A549 (cell line): ENCODE results near the gene TTLL11.

Experiments
- ELK1 ChIP-seq: fragments of 150-350 bp; IDR thresholded peaks from 2 replicates; pipeline ENCODE4 v1.6.1; 2014; ENCODE audit warnings: low read depth, mild to moderate bottlenecking, low read length
- MAX ChIP-seq: IDR thresholded peaks from 2 replicates; pipeline ENCODE4 v1.6.1; 2012
- TF ChIP-seq, protein P1 (sequence below): fragments of 200-600 bp; sonication (generic); IDR thresholded peaks from 2 replicates; pipeline ENCODE4 v1.6.1; 2016; ENCODE audit warnings: antibody characterized with exemption, mild to moderate bottlenecking, moderate library complexity
- TF ChIP-seq, protein P2 (sequence below): fragments of >200 bp; sonication (Bioruptor Twin); formaldehyde crosslinking; IDR thresholded peaks from 3 replicates; pipeline ENCODE4 v1.5.1; 2016

GRCh38 chr9:121895818-121896544 lies 197.1 kb downstream of the TTLL11 start:
- TF ChIP-seq MAX (no peak), ELK1 (no peak)
- TF ChIP-seq, protein P1, sequence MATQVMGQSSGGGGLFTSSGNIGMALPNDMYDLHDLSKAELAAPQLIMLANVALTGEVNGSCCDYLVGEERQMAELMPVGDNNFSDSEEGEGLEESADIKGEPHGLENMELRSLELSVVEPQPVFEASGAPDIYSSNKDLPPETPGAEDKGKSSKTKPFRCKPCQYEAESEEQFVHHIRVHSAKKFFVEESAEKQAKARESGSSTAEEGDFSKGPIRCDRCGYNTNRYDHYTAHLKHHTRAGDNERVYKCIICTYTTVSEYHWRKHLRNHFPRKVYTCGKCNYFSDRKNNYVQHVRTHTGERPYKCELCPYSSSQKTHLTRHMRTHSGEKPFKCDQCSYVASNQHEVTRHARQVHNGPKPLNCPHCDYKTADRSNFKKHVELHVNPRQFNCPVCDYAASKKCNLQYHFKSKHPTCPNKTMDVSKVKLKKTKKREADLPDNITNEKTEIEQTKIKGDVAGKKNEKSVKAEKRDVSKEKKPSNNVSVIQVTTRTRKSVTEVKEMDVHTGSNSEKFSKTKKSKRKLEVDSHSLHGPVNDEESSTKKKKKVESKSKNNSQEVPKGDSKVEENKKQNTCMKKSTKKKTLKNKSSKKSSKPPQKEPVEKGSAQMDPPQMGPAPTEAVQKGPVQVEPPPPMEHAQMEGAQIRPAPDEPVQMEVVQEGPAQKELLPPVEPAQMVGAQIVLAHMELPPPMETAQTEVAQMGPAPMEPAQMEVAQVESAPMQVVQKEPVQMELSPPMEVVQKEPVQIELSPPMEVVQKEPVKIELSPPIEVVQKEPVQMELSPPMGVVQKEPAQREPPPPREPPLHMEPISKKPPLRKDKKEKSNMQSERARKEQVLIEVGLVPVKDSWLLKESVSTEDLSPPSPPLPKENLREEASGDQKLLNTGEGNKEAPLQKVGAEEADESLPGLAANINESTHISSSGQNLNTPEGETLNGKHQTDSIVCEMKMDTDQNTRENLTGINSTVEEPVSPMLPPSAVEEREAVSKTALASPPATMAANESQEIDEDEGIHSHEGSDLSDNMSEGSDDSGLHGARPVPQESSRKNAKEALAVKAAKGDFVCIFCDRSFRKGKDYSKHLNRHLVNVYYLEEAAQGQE, result no peak
- TF ChIP-seq, protein P2, sequence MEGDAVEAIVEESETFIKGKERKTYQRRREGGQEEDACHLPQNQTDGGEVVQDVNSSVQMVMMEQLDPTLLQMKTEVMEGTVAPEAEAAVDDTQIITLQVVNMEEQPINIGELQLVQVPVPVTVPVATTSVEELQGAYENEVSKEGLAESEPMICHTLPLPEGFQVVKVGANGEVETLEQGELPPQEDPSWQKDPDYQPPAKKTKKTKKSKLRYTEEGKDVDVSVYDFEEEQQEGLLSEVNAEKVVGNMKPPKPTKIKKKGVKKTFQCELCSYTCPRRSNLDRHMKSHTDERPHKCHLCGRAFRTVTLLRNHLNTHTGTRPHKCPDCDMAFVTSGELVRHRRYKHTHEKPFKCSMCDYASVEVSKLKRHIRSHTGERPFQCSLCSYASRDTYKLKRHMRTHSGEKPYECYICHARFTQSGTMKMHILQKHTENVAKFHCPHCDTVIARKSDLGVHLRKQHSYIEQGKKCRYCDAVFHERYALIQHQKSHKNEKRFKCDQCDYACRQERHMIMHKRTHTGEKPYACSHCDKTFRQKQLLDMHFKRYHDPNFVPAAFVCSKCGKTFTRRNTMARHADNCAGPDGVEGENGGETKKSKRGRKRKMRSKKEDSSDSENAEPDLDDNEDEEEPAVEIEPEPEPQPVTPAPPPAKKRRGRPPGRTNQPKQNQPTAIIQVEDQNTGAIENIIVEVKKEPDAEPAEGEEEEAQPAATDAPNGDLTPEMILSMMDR, result no peak
